Measurements from ENCODE around the gene PRRG2. TPM values are rescaled to one million over a fixed set of nuclear protein-coding genes. Genes with fewer than 3 reads are reported as not detected.

The PRRG2 gene
- 10 to 100 TPM; 13.8 to 21.2 (median 16.7) TPM for total RNA-seq

GRCh38 chr19:49581007-49581508, at the start of gene PRRG2:
Gene PRRG2, plus strand, starts transcription at chr19:49581316. Its CDS starts 1,904 bp downstream, at chr19:49583220.
- WGBS: 21% methylated on average over 14 of the region's 15 CpGs
- H3K36me3 ChIP-seq: peaks cover 5% of the 10 kb centered on the region
- peak within 1 kb of the TSS; percentile 75 for H3K27ac ChIP-seq
- no peaks in the 10 kb centered on the region for H3K9me3 ChIP-seq
- H3K27me3 ChIP-seq: no peaks in the 10 kb centered on the region
- H3K4me3 ChIP-seq: peak within 1 kb of the TSS; percentile 64
- TF ChIP-seq CTCF (IDR thresholded peaks at IDR 0.05) (no peak), POLR2A (IDR thresholded peaks at IDR 0.05) (no peak), EP300 (IDR thresholded peaks at IDR 0.05) (no peak), POLR2AphosphoS5 (IDR thresholded peaks at IDR 0.05) (no peak)
- peak in 1 of 2 donors; percentile 70 for DNase-seq (ENCODE audit: low spot score in 2 of 2)
- peaks cover 28% of the 10 kb centered on the region for H3K4me1 ChIP-seq

- no peaks in the 10 kb centered on the region for H3K9me3 ChIP-seq
- peaks cover 7% of the 10 kb centered on the region for H3K36me3 ChIP-seq
- H3K27ac ChIP-seq: no peak overlapping the region
- WGBS: 11% methylated on average over 15 of the region's 87 CpGs
- DNase-seq (ENCODE audit: low spot score in 2 of 2): peak; percentile 88 to 90
- H3K27me3 ChIP-seq: no peaks in the 10 kb centered on the region
- H3K4me3 ChIP-seq: peak overlapping the region; percentile 55
- no peak for TF ChIP-seq POLR2A (IDR thresholded peaks at IDR 0.05)
- no peak for TF ChIP-seq POLR2AphosphoS5 (IDR thresholded peaks at IDR 0.05)
- TF ChIP-seq CTCF (IDR thresholded peaks at IDR 0.05): no peak
- TF ChIP-seq EP300 (IDR thresholded peaks at IDR 0.05): no peak
- peaks cover 15% of the 10 kb centered on the region for H3K4me1 ChIP-seq
Observed at GRCh38 chr19:49533551-49534488, 47.3 kb upstream of the PRRG2 start.

- H3K4me1 ChIP-seq: peaks cover 14% of the 10 kb centered on the region
- DNase-seq (ENCODE audit: low spot score in 2 of 2): no peak
- H3K36me3 ChIP-seq: peaks cover 14% of the 10 kb centered on the region
- H3K4me3 ChIP-seq: peak overlapping the region; percentile 55
- no peaks in the 10 kb centered on the region for H3K27me3 ChIP-seq
- no peaks in the 10 kb centered on the region for H3K9me3 ChIP-seq
- no peak for TF ChIP-seq POLR2A (IDR thresholded peaks at IDR 0.05)
- TF ChIP-seq POLR2AphosphoS5 (IDR thresholded peaks at IDR 0.05): no peak
- H3K27ac ChIP-seq: no peak overlapping the region
- 85% methylated on average over 8 of the region's 8 CpGs for WGBS
Observed at GRCh38 chr19:49534632-49535385, 46.3 kb upstream of the PRRG2 start.

GRCh38 chr19:49536921-49537462, 44.1 kb upstream of the PRRG2 start:
- 92% methylated on average over 22 of the region's 22 CpGs for WGBS
- Histone ChIP-seq H3K4me3 (no peak overlapping the region), H3K4me1 (peaks cover 14% of the 10 kb centered on the region), H3K36me3 (peaks cover 14% of the 10 kb centered on the region), H3K27me3 (no peaks in the 10 kb centered on the region), H3K9me3 (no peaks in the 10 kb centered on the region), H3K27ac (no peak overlapping the region)
- DNase-seq (ENCODE audit: low spot score in 2 of 2): no peak
- no peak for TF ChIP-seq POLR2A (IDR thresholded peaks at IDR 0.05)

GRCh38 chr19:49538643-49539042, 42.5 kb upstream of the PRRG2 start:
- DNase-seq (ENCODE audit: low spot score in 2 of 2): no peak
- H3K36me3 ChIP-seq: peaks cover 18% of the 10 kb centered on the region
- peaks cover 7% of the 10 kb centered on the region for H3K4me1 ChIP-seq
- H3K27ac ChIP-seq: no peak overlapping the region
- 85% methylated on average over 5 of the region's 5 CpGs for WGBS
- no peaks in the 10 kb centered on the region for H3K9me3 ChIP-seq
- no peak for TF ChIP-seq EP300 (IDR thresholded peaks at IDR 0.05)
- TF ChIP-seq POLR2A (IDR thresholded peaks at IDR 0.05): no peak
- TF ChIP-seq POLR2AphosphoS5 (IDR thresholded peaks at IDR 0.05): no peak
- TF ChIP-seq CTCF (IDR thresholded peaks at IDR 0.05): no peak
- H3K4me3 ChIP-seq: no peak overlapping the region
- no peaks in the 10 kb centered on the region for H3K27me3 ChIP-seq
